Liver (tissue), 3 donors: ENCODE measurements around the gene RBM15B.

Experiments
- EGR1 ChIP-seq, 2 donors: IDR thresholded peaks; 2 replicates each; pipeline ENCODE4 v1.6.1; 2016 to 2018; ENCODE audit warnings: antibody characterized with exemption in 2 of 2, low read depth in 2 of 2
- GABPA ChIP-seq, 2 donors: IDR thresholded peaks in 1 of 2; conservative IDR thresholded peaks in 1 of 2; 2 replicates each; pipeline ENCODE4 v1.6.1; 2016; ENCODE audit warnings: antibody characterized with exemption in 2 of 2, mild to moderate bottlenecking in 1 of 2, moderate library complexity in 1 of 2
- HNF4G ChIP-seq: IDR thresholded peaks from 2 replicates; pipeline ENCODE4 v1.6.1; 2016; ENCODE audit warnings: antibody characterized with exemption
- MAX ChIP-seq: IDR thresholded peaks from 2 replicates; pipeline ENCODE4 v1.6.1; 2016; ENCODE audit warnings: antibody characterized with exemption
- RXRA ChIP-seq, 2 donors: IDR thresholded peaks; 2 replicates each; pipeline ENCODE4 v1.6.1; 2017 to 2018; ENCODE audit warnings: antibody characterized with exemption in 2 of 2, mild to moderate bottlenecking in 1 of 2
- TAF1 ChIP-seq: conservative IDR thresholded peaks from 2 replicates; pipeline ENCODE4 v1.6.1; 2016; ENCODE audit warnings: antibody characterized with exemption, mild to moderate bottlenecking
- TF ChIP-seq, protein P1 (sequence below): fragments of 150-350 bp; IDR thresholded peaks from 2 replicates; pipeline ENCODE4 v1.5.1; 2017; ENCODE audit warnings: improper control_type of control experiment, low read depth, low read length; ENCODE audit not compliant: missing input control
- donor health status: healthy.
- donor health status: healthy.

DNA sequence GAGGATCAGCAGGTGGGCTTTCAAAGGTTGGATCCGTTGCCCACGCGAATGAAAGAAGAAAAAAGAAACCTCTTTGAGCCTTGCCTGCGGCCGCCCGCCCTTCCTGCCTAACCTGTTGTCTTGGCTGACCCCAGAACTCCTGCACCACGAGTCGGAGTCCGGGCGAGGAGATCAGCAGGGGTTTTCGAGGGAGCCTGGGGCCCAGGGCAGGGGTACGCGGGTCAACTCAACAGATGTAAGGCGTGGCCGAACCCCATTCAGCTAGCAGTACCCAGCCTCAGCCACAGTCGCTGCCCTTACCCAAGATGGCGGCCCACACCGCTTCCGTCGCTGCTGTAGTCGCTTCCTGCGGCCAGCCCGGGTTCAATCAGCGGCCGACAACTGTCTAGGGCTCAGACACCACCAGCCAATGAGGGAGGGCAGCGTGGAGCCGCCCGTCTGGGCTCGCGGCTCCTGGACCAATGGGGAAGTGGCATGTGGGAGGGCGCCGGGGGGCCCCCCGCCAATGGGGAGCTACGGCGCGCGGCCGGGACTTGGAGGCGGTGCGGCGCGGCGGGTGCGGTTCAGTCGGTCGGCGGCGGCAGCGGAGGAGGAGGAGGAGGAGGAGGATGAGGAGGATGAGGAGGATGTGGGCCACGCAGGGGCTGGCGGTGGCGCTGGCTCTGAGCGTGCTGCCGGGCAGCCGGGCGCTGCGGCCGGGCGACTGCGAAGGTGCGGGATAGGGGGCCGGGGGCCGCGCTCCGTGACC is 6.2 kb upstream of the RBM15B start, which contains the start of gene MANF:
- TF ChIP-seq EGR1 (IDR thresholded peaks at IDR 0.05; ENCODE audit: low read depth in 2 of 2) (no peak), GABPA (IDR thresholded peaks at IDR 0.05 in 1 of 2, conservative IDR thresholded peaks at IDR 0.05 in 1 of 2) (peak in 1 of 2 donors; percentile 90), TAF1 (peak; percentile 3), MAX (no peak), HNF4G (no peak), RXRA (IDR thresholded peaks at IDR 0.05) (peak; percentile 73 to 87)
- TF ChIP-seq, protein P1, sequence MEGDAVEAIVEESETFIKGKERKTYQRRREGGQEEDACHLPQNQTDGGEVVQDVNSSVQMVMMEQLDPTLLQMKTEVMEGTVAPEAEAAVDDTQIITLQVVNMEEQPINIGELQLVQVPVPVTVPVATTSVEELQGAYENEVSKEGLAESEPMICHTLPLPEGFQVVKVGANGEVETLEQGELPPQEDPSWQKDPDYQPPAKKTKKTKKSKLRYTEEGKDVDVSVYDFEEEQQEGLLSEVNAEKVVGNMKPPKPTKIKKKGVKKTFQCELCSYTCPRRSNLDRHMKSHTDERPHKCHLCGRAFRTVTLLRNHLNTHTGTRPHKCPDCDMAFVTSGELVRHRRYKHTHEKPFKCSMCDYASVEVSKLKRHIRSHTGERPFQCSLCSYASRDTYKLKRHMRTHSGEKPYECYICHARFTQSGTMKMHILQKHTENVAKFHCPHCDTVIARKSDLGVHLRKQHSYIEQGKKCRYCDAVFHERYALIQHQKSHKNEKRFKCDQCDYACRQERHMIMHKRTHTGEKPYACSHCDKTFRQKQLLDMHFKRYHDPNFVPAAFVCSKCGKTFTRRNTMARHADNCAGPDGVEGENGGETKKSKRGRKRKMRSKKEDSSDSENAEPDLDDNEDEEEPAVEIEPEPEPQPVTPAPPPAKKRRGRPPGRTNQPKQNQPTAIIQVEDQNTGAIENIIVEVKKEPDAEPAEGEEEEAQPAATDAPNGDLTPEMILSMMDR: no peak
